Smooth muscle cell of the brain vasculature (primary cell): ENCODE results near the gene EXOSC6.
"Not testable (repeated sequence)": the region's sequence is repeated elsewhere in the genome, so short reads cannot be mapped to it uniquely, and the experiment has no call there.

Source experiments
- DNase-seq: peaks from one replicate; pipeline ENCODE4 v3.0.0-alpha.2; 2012; ENCODE audit warnings: low read depth, low spot score

The EXOSC6 gene

DNA sequence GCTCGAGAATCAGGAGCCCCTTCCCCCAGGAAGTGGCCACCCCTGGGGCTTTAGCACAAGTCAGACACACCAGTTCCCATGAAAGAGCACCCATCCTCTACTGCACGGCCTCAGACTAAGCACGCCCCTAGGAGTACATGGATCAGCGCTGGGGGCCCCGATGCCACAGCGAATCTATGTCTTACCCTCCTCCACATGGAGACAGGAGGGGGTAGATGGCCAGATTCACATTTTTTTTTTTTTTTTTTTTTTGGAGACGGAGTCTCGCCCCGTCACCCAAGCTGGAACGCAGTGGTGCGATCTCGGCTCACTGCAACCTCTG, 3.2 kb upstream of the EXOSC6 start:
- DNase-seq = no peak

- no peak for DNase-seq
Measured at GRCh38 chr16:70254180-70254964, 2.6 kb upstream of the EXOSC6 start.

DNA sequence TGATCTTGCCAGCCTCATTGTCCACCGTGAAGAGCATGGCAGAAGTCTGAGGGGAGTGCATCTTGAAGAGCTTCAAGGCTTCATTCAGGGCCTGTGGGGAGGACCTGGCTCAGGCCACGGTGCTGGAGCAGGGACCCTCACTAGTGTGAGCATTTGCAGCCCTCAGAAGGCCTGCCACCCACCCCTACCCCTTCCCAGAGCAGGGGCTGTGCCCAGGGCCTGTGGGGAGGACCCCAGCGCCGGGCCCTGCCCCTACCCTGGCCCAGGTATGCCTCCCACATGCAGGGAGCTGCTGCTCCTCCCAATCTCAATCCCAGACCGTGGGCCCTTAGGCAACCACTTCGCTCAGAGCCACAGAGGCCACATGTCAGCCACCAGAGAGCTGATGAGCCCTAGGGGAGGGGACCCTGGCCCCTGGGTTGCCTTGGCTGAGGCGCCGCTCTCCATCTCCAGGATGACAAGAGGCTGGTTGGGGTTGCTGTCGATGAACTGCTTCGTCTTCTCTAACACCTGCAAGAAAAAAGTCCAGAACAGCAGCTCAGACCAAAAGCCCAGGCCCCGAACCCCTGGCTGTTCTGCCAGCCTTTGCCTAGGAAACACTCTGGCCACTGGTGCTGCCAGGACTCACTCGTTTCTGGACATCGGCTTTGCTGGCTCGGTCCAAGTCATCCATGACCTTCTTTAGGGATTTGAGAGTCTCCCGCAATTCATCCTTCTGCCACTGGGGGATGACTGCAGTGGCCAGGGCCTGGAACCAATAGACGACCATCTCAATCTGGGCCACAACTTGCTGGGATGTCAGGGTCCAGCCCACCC, 1.8 kb upstream of the EXOSC6 start:
- no peak for DNase-seq

- DNase-seq = no peak
Measured at GRCh38 chr16:70252355-70252988, 732 bp upstream of the EXOSC6 start.

DNA sequence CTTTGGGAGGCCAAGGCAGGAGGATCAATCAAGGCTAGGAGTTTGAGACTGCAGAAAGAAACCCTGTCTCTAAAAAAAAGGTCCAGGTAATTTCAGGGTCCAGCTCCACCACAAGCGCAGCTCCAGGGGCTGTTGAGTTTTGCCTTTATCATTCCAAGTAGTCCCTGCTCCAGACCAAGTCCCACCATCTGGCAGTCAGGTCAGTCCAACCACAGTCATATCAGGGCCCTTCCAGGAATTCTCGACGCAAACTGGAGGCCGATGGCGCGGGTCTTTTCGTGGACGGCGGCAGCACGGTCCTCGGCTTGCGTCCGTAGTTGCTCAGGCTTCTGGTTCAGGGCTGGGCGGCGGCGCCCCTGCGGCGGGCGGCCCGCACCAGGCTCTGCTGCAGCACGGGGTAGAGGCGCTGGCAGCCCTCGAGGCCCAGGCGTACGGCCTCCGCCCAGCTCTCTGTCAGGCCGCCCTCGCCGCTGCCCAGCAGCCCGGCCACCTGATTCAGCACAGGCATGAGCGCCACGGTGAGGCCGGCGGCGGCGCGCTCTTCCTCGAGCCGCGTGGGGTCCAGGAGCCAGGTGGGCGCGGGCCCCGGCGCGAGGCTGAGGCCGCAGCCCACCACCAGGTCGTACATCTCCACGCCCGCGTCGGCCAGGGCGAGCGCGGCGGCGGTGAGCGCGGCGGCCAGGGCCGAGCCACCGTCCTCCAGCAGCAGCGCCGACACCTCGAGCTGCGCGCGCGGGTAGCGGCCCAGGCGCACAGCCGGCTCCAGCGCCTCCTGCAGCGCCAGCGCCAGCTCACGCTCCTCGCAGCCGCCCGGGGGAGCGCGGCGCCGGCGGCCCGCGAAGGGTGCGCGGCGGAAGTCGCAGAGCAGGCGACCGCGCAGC, 752 bp downstream of the EXOSC6 start:
- no peak for DNase-seq

- not testable (repeated sequence) for DNase-seq
Measured at GRCh38 chr16:70249697-70250096, 2.0 kb downstream of the EXOSC6 start.

GRCh38 chr16:70238773-70239172, 13.0 kb downstream of the EXOSC6 start:
- DNase-seq = not testable (repeated sequence)

- not testable (repeated sequence) for DNase-seq
Measured at GRCh38 chr16:70231831-70232230, 19.9 kb downstream of the EXOSC6 start.

DNA sequence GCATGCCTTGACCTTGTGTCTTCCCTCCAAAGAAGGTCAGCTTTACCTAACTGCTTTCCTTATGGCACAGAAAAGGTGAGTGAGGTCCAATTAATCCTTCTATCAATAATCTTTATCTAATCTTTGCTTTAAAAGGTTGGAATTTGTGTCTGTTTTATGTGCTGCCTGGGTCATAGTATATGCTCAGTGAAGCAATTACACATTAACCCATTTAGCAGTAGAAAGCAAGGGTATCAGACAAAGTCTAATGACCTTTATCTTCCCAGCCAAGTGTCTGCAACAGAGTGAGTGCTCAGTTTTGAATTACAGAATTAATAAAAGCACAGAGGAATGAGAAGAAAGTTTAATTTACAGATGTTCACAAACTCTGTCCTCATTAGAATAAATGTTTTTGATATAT, 25.7 kb downstream of the EXOSC6 start:
- not testable (repeated sequence) for DNase-seq

DNA sequence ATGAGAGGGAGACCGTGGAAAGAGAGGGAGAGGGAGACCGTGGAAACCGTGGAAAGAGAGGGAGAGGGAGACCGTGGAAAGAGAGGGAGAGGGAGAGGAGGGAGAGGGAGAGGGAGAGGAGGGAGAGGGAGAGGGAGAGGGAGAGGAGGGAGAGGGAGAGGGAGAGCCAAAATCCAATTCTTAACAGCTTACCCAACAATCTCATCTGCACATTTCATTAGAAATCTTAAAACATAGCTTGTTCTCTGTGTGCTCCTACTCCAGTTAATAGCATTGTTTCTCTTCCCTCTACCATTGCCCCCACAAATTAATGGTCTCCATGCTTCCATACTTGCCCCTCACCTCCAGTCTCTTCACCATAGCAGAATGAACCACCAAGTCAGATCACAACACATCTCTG, 26.3 kb downstream of the EXOSC6 start:
- DNase-seq = not testable (repeated sequence)

GRCh38 chr16:70224645-70225044, 27.1 kb downstream of the EXOSC6 start:
- DNase-seq = not testable (repeated sequence)

DNA sequence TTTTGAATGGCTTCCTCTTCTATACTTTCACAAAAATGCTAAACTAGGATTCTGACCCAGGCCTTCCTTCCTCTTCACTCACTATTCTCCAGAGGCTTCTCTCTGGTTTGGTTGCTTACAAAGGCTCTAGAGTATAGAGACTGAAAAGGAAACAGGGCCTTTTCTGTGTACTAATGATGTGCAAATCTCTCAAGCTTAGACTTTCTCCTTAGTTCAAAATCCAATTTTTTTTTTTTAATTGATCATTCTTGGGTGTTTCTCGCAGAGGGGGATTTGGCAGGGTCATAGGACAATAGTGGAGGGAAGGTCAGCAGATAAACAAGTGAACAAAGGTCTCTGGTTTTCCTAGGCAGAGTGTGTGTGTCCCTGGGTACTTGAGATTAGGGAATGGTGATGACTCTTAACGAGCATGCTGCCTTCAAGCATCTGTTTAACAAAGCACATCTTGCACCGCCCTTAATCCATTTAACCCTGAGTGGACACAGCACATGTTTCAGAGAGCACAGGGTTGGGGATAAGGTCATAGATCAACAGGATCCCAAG, 27.7 kb downstream of the EXOSC6 start:
- not testable (repeated sequence) for DNase-seq

DNA sequence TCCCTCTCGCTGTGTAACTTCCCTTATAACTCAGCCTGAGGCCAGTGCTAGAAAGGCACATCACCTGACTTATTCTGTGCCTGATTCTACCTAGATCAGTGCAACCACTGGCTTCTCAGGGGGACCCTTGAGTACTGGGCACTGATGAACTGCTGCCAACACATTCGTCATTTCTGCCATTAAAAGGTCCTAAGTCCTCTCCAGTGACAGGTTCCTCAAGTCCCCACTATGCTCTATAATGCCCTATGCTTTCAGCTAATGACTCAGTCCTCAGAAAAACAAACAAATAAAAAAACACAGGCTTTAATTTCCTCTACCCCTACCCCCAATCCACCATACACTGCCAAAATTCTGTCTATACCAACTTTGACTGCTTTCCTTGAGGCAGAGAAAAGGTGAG, 28.5 kb downstream of the EXOSC6 start:
- DNase-seq = not testable (repeated sequence)

- not testable (repeated sequence) for DNase-seq
Measured at GRCh38 chr16:70222574-70222973, 29.2 kb downstream of the EXOSC6 start.

DNA sequence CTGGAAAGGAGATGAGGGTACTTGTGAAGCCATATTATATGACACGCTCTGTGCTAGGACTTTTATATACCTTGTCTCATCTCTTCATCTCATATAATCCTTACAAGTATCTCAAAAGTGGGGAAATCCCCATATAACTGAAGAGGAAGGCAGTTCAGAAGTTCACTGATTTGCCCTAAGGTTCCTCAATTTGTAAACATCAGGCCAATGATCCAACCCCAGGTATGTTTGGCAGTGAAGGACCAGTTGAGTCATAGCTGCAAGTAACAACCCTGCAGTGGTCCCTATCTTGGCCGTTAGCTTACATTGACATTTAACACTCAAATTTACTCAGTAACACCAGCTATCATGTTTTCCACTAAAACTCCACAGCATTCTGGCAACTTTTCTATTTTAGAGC, 33.2 kb downstream of the EXOSC6 start:
- not testable (repeated sequence) for DNase-seq

DNA sequence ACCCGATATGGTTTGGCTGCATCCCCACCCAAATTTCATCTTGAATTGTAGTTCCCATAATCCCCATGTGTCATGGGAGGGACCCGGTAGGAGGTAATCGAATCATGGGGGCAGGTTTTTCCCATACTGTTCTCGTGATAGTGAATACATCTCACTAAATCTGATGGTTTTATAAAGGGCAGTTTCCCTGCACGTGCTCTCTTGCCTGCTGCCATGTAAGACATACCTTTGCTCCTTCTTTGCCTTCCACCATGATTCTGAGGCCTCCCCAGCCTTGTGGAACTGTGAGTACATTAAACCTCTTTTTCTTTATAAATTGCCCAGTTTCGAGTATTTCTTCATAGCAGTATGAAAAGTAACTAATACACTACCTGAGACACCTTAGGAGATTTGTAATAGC, 45.4 kb downstream of the EXOSC6 start:
- DNase-seq = not testable (repeated sequence)

DNA sequence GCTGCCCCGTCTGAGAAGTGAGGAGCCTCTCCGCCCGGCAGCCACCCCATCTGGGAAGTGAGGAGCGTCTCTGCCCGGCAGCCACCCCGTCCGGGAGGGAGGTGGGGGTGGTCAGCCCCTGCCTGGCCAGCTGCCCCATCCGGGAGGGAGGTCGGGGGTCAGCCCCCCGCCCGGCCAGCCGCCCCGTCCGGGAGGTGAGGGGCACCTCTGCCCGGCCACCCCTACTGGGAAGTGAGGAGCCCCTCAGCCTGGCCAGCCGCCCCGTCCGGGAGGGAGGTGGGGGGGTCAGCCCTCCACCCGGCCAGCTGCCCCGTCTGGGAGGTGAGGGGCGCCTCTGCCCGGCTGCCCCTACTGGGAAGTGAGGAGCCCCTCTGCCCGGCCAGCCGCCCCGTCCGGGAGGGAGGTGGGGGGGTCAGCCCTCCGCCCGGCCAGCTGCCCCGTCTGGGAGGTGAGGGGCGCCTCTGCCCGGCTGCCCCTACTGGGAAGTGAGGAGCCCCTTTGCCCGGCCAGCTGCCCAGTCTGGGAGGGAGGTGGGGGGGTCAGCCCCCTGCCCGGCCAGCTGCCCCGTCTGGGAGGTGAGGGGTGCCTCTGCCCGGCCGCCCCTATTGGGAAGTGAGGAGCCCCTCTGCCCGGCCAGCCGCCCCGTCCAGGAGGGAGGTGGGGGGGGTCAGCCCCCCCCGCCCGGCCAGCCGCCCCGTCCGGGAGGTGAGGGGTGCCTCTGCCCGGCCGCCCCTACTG, 46.9 kb downstream of the EXOSC6 start:
- not testable (repeated sequence) for DNase-seq

- not testable (repeated sequence) for DNase-seq
Measured at GRCh38 chr16:70204010-70204409, 47.7 kb downstream of the EXOSC6 start.

DNA sequence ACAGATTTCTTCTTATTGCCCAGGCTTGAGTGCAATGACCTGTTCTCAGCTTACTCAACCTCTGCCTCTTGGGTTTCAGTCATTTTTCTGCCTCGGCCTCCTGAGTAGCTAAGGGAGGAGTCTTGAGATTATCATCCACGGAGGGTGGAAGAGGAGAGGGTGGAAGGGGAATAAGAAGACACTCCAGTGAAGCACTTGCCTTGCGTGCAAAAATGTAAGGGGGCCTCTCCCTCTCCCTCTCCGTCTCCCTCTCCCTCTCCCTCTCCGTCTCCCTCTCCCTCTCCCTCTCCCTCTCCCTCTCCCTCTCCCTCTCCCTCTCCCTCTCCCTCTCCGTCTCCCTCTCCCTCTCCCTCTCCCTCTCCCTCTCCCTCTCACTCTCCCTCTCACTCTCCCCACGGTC, 48.2 kb downstream of the EXOSC6 start:
- DNase-seq = not testable (repeated sequence)

DNA sequence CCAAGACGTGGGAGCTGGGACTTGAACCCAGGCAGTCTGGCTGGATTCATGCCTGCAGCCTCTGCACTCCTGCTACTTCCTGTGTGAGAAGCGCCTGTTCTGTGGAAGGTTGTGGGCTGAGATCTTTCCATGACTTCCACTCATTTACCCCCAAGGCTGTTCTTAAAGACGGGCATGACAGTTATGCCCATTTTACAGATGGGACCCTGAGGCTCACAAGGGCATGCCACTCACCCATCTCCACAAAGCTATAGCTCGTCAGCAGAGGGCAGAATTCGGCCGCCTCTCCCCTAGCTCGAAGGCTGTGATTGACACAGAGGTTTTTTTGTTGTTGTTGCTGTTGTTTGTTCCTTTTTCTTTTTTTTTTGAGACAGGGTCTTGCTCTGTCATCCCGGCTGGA, 51.7 kb downstream of the EXOSC6 start:
- not testable (repeated sequence) for DNase-seq
